ENCODE measurements around the gene GMPR2.
"Not testable (repeated sequence)": the region's sequence is repeated elsewhere in the genome, so short reads cannot be mapped to it uniquely, and the experiment has no call there.

GMPR2 gene

GRCh38 chr14:24203249-24203886 is 29.4 kb upstream of the GMPR2 start:
- DNase-seq = not testable (repeated sequence)

GRCh38 chr14:24204163-24205146 is 28.3 kb upstream of the GMPR2 start:
- DNase-seq = no peak

- DNase-seq = no peak
Observed at GRCh38 chr14:24206260-24207103, 26.2 kb upstream of the GMPR2 start.

- no peak for DNase-seq
Observed at GRCh38 chr14:24207104-24207551, 25.6 kb upstream of the GMPR2 start.

- DNase-seq = no peak
Observed at GRCh38 chr14:24207625-24208024, 25.1 kb upstream of the GMPR2 start.

GRCh38 chr14:24211311-24211710 is 21.4 kb upstream of the GMPR2 start:
- no peak for DNase-seq

- DNase-seq = peak; percentile 97
Observed at GRCh38 chr14:24212924-24213865, 19.5 kb upstream of the GMPR2 start, which contains the start of gene CHMP4A. Gene CHMP4A (minus strand): TSS chr14:24213488. CDS start chr14:24213439, 49 bp downstream.

- no peak for DNase-seq
Observed at GRCh38 chr14:24213866-24214662, 18.7 kb upstream of the GMPR2 start.

- DNase-seq = peak; percentile 88
Observed at GRCh38 chr14:24215495-24216344, 17.0 kb upstream of the GMPR2 start, which contains the start of gene MDP1. Gene MDP1 (minus strand): TSS chr14:24216066. CDS start chr14:24215955, 111 bp downstream.

GRCh38 chr14:24216345-24216699 is 16.4 kb upstream of the GMPR2 start:
- no peak for DNase-seq

GRCh38 chr14:24216876-24217275 is 15.9 kb upstream of the GMPR2 start:
- DNase-seq = not testable (repeated sequence)

- DNase-seq = no peak
Observed at GRCh38 chr14:24219080-24219479, 13.6 kb upstream of the GMPR2 start.

- DNase-seq = no peak
Observed at GRCh38 chr14:24219521-24219920, 13.2 kb upstream of the GMPR2 start.

GRCh38 chr14:24222987-24223386 is 9.7 kb upstream of the GMPR2 start:
- not testable (repeated sequence) for DNase-seq

GRCh38 chr14:24224618-24225071 is 8.1 kb upstream of the GMPR2 start:
- no peak for DNase-seq

- DNase-seq = no peak
Observed at GRCh38 chr14:24226473-24226872, 6.3 kb upstream of the GMPR2 start.

- no peak for DNase-seq
Observed at GRCh38 chr14:24228902-24229301, 3.8 kb upstream of the GMPR2 start.

- DNase-seq = peak; percentile 24
Observed at GRCh38 chr14:24231263-24232120, 1.2 kb upstream of the GMPR2 start.
